Measurements from ENCODE around the gene HIPK3.

HIPK3 gene

GRCh38 chr11:33323421-33323820, 66.2 kb downstream of the HIPK3 start:
- TF ChIP-seq CTCF (conservative IDR thresholded peaks at IDR 0.05): 0 out of 2 replicates have a peak, but pooled peaks have one; percentile 7
- H3K27ac ChIP-seq: no peak overlapping the region

GRCh38 chr11:33324302-33324985, 67.3 kb downstream of the HIPK3 start:
- no peak overlapping the region for H3K27ac ChIP-seq

GRCh38 chr11:33325451-33325850, 68.3 kb downstream of the HIPK3 start:
- no peak for TF ChIP-seq CTCF (conservative IDR thresholded peaks at IDR 0.05)
- no peak overlapping the region for H3K27ac ChIP-seq

More at GRCh38 chr11:33324302-33324985, 67.3 kb downstream of the HIPK3 start:
- no peak for TF ChIP-seq CTCF (conservative IDR thresholded peaks at IDR 0.05)

GRCh38 chr11:33329705-33330329, 72.6 kb downstream of the HIPK3 start:
- TF ChIP-seq CTCF (conservative IDR thresholded peaks at IDR 0.05): peak; percentile 87

GRCh38 chr11:33333816-33334215, 76.6 kb downstream of the HIPK3 start:
- no peak for TF ChIP-seq CTCF (conservative IDR thresholded peaks at IDR 0.05)
- H3K27ac ChIP-seq: no peak overlapping the region

More at GRCh38 chr11:33329705-33330329, 72.6 kb downstream of the HIPK3 start:
- H3K27ac ChIP-seq: no peak overlapping the region

- no peak for TF ChIP-seq CTCF (conservative IDR thresholded peaks at IDR 0.05)
- H3K27ac ChIP-seq: no peak overlapping the region
Observed at GRCh38 chr11:33334627-33335026, 77.4 kb downstream of the HIPK3 start.

DNA sequence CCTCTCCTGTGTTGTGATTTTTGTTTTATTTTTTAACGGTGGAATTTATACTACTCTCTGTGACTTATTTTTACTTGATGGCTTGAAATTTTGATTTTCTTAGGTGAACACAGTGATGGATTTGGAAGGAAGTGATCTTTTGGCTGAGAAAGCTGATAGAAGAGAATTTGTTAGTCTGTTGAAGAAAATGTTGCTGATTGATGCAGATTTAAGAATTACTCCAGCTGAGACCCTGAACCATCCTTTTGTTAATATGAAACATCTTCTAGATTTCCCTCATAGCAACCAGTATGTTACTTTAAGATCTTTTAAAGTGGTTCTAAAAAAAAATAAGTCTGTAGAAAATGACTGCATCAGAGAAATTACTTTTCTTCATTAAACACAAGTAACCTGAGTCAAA, 82.1 kb downstream of the HIPK3 start:
- TF ChIP-seq CTCF (conservative IDR thresholded peaks at IDR 0.05): no peak
- no peak overlapping the region for H3K27ac ChIP-seq
